Measurements from ENCODE around the gene C6orf47. TPM values are rescaled to one million over a fixed set of nuclear protein-coding genes. Genes with fewer than 3 reads are reported as not detected.

Gene C6orf47
- total and polyA plus RNA-seq, 2 of the 13 experiments (the other 11 are each of a cell fraction or from before 2014, with no cell fraction given): 1.7 to 18.1 TPM

DNA sequence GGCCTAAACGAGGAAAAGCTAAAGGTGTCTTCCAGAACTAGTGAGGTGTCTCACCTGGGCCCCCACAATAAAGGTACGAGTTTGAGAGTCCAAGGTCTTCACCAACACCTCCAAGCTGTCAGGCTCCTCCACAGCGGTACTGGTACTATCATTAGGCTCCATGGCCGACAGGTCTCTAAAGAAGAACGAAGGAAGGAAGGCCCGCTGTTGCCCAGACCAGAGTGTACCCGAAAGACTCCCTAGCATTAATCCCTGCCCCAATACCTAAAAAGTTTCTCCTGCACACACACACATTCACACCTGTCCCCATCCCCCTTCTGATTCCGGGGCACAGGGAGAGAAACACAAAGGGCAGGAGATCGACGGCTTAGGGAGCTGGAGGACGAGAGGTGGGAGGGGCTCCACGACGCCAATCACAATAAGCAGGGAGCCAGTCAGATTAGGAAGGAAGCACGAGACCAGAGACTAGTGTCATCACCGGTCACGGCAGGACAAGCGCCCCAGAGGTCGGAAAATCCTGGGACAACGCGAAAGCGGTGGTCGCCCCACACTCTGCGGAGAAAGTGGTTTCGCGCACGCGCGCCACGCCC, 8.9 kb downstream of the C6orf47 start (continued):
- TF ChIP-seq, protein P1, sequence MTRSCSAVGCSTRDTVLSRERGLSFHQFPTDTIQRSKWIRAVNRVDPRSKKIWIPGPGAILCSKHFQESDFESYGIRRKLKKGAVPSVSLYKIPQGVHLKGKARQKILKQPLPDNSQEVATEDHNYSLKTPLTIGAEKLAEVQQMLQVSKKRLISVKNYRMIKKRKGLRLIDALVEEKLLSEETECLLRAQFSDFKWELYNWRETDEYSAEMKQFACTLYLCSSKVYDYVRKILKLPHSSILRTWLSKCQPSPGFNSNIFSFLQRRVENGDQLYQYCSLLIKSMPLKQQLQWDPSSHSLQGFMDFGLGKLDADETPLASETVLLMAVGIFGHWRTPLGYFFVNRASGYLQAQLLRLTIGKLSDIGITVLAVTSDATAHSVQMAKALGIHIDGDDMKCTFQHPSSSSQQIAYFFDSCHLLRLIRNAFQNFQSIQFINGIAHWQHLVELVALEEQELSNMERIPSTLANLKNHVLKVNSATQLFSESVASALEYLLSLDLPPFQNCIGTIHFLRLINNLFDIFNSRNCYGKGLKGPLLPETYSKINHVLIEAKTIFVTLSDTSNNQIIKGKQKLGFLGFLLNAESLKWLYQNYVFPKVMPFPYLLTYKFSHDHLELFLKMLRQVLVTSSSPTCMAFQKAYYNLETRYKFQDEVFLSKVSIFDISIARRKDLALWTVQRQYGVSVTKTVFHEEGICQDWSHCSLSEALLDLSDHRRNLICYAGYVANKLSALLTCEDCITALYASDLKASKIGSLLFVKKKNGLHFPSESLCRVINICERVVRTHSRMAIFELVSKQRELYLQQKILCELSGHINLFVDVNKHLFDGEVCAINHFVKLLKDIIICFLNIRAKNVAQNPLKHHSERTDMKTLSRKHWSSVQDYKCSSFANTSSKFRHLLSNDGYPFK (CRISPR knock-in tag; IDR thresholded peaks at IDR 0.05; ENCODE audit: borderline replicate concordance): no peak; the same call in 1 of the 2 replicates
- TF ChIP-seq RCOR2 (CRISPR knock-in tag; IDR thresholded peaks at IDR 0.05) (no peak), ZNF274 (CRISPR knock-in tag; IDR thresholded peaks at IDR 0.05) (no peak), MED13 (CRISPR knock-in tag; IDR thresholded peaks at IDR 0.05) (no peak), NFE2L2 (IDR thresholded peaks at IDR 0.05; ENCODE audit: low read length) (no peak), DNMT3B (CRISPR knock-in tag; conservative IDR thresholded peaks at IDR 0.05) (no peak), KDM5B (CRISPR knock-in tag; IDR thresholded peaks at IDR 0.05; ENCODE audit: borderline replicate concordance) (no peak), STAT5B (CRISPR knock-in tag; IDR thresholded peaks at IDR 0.05) (no peak), ZZZ3 (CRISPR knock-in tag; IDR thresholded peaks at IDR 0.05; ENCODE audit: borderline replicate concordance) (no peak), ATAD3A (CRISPR knock-in tag; IDR thresholded peaks at IDR 0.05) (no peak), GATAD1 (CRISPR knock-in tag; IDR thresholded peaks at IDR 0.05) (no peak), TGIF2 (CRISPR knock-in tag; IDR thresholded peaks at IDR 0.05) (peak; percentile 70; the same call in 1 of the 2 replicates), PTBP1 (IDR thresholded peaks at IDR 0.05; ENCODE audit: low read depth, low read length, poor library complexity, severe bottlenecking) (peak; percentile 25), ZNF589 (CRISPR knock-in tag; conservative IDR thresholded peaks at IDR 0.05) (no peak), DPF2 (CRISPR knock-in tag; IDR thresholded peaks at IDR 0.05; ENCODE audit: borderline replicate concordance, low read depth) (no peak), ZNF761 (CRISPR knock-in tag; conservative IDR thresholded peaks at IDR 0.05) (no peak)
- TF ChIP-seq, protein P2, sequence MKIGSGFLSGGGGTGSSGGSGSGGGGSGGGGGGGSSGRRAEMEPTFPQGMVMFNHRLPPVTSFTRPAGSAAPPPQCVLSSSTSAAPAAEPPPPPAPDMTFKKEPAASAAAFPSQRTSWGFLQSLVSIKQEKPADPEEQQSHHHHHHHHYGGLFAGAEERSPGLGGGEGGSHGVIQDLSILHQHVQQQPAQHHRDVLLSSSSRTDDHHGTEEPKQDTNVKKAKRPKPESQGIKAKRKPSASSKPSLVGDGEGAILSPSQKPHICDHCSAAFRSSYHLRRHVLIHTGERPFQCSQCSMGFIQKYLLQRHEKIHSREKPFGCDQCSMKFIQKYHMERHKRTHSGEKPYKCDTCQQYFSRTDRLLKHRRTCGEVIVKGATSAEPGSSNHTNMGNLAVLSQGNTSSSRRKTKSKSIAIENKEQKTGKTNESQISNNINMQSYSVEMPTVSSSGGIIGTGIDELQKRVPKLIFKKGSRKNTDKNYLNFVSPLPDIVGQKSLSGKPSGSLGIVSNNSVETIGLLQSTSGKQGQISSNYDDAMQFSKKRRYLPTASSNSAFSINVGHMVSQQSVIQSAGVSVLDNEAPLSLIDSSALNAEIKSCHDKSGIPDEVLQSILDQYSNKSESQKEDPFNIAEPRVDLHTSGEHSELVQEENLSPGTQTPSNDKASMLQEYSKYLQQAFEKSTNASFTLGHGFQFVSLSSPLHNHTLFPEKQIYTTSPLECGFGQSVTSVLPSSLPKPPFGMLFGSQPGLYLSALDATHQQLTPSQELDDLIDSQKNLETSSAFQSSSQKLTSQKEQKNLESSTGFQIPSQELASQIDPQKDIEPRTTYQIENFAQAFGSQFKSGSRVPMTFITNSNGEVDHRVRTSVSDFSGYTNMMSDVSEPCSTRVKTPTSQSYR (CRISPR knock-in tag; IDR thresholded peaks at IDR 0.05; ENCODE audit: borderline replicate concordance): 0 out of 2 replicates have a peak, but pooled peaks have one; percentile 40
- TF ChIP-seq, protein P3, sequence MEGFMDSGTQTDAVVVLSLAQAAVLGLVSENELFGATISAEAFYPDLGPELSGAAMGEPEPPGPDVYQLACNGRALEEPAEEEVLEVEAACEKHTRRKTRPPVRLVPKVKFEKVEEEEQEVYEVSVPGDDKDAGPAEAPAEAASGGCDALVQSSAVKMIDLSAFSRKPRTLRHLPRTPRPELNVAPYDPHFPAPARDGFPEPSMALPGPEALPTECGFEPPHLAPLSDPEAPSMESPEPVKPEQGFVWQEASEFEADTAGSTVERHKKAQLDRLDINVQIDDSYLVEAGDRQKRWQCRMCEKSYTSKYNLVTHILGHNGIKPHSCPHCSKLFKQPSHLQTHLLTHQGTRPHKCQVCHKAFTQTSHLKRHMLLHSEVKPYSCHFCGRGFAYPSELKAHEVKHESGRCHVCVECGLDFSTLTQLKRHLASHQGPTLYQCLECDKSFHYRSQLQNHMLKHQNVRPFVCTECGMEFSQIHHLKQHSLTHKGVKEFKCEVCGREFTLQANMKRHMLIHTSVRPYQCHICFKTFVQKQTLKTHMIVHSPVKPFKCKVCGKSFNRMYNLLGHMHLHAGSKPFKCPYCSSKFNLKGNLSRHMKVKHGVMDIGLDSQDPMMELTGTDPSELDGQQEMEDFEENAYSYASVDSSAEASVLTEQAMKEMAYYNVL (CRISPR knock-in tag; IDR thresholded peaks at IDR 0.05; ENCODE audit: borderline replicate concordance): peak; percentile 26; the same call in 1 of the 2 replicates
- TF ChIP-seq, protein P4, sequence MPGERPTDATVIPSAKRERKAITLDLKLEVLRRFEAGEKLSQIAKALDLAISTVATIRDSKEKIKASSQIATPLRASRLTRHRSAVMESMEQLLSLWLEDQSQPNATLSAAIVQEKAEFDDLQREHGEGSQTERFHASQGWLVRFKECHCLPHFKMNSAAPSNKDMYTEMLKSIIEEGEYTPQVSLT (CRISPR knock-in tag; IDR thresholded peaks at IDR 0.05; ENCODE audit: borderline replicate concordance, low read depth): no peak
- TF ChIP-seq, protein P5, sequence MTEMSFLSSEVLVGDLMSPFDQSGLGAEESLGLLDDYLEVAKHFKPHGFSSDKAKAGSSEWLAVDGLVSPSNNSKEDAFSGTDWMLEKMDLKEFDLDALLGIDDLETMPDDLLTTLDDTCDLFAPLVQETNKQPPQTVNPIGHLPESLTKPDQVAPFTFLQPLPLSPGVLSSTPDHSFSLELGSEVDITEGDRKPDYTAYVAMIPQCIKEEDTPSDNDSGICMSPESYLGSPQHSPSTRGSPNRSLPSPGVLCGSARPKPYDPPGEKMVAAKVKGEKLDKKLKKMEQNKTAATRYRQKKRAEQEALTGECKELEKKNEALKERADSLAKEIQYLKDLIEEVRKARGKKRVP (CRISPR knock-in tag; IDR thresholded peaks at IDR 0.05): peak in 1 of 2 experiments; percentile 4; a peak in 2 of 4 replicates

Data from HepG2 (cell line).